Gastroesophageal sphincter (tissue), 4 donors: Measurements from ENCODE around the gene TTYH3. TPM values are rescaled to one million over a fixed set of nuclear protein-coding genes. Genes with fewer than 3 reads are reported as not detected.
"Not testable (repeated sequence)": the region's sequence is repeated elsewhere in the genome, so short reads cannot be mapped to it uniquely, and the experiment has no call there.

ENCODE experiments used
- ATAC-seq: fragments of 150-250 bp; one replicate; pipeline ENCODE4 v1.9.1; 2016; ENCODE audit warnings: mild to moderate bottlenecking, moderate library complexity
- H3K27ac ChIP-seq, 4 donors: fragments of 200-600 bp; sonication (generic) in 3 of 4; 1 replicate in 3 of 4; 2 replicates in 1 of 4; pipeline ENCODE4 v1.5.1; 2016 to 2019
- H3K27me3 ChIP-seq: fragments of 200-600 bp; sonication (generic); one replicate; pipeline ENCODE4 v1.5.1; 2019
- H3K36me3 ChIP-seq, 2 donors: fragments of 200-600 bp; sonication (generic); one replicate each; pipeline ENCODE4 v1.5.1; 2019; ENCODE audit warnings: control low read depth in 1 of 2
- H3K4me1 ChIP-seq, 3 donors: fragments of 200-600 bp; sonication (generic); 1 replicate in 2 of 3; 2 replicates in 1 of 3; pipeline ENCODE4 v1.5.1; 2016 to 2019; ENCODE audit warnings: control low read depth in 2 of 3
- H3K4me3 ChIP-seq, 2 donors: fragments of 200-600 bp; sonication (generic); one replicate each; pipeline ENCODE4 v1.5.1; 2019; ENCODE audit warnings: mild to moderate bottlenecking in 1 of 2, moderate library complexity in 1 of 2
- H3K9me3 ChIP-seq, 3 donors: fragments of 200-600 bp; sonication (generic); one replicate each; pipeline ENCODE4 v1.5.1; 2017 to 2019; ENCODE audit warnings: control low read depth in 2 of 3
- EP300 ChIP-seq: sonication (generic); formaldehyde crosslinking; IDR thresholded peaks from one replicate; pipeline ENCODE4 v1.6.1; 2017; ENCODE audit warnings: antibody characterized with exemption, mild to moderate bottlenecking
- POLR2A ChIP-seq, 2 donors: fragments of 450-650 bp; IDR thresholded peaks; one replicate each; pipeline ENCODE4 v1.6.1; 2017; ENCODE audit warnings: antibody characterized with exemption in 2 of 2, mild to moderate bottlenecking in 2 of 2, moderate library complexity in 1 of 2
- POLR2AphosphoS5 ChIP-seq: sonication (generic); formaldehyde crosslinking; IDR thresholded peaks from one replicate; pipeline ENCODE4 v1.6.1; 2017; ENCODE audit warnings: antibody characterized with exemption
- WGBS, 2 donors: methylation state at CpG; one replicate each; pipeline ENCODE4 v1.1.5; 2018; ENCODE audit warnings: low coverage in 1 of 2; 5-methylcytosine and 5-hydroxymethylcytosine counted together
- total RNA-seq, 4 donors: library from RNA; depleted of rRNA; stranded (reverse); fragments of >200 nt; gene quantifications; one replicate each; pipeline ENCODE4 v1.1.0, GENCODE V29; 2016
- TF ChIP-seq, protein P1 (sequence below), 4 experiments: fragments of 200-600 bp in 2 of 4; fragments of 450-650 bp in 2 of 4; sonication (generic) in 1 of 4; IDR thresholded peaks; one replicate each; pipeline ENCODE4 v1.5.1; 2017 to 2019; ENCODE audit warnings: antibody characterized with exemption in 4 of 4, mild to moderate bottlenecking in 2 of 4, moderate library complexity in 2 of 4

Gene TTYH3
- total RNA-seq, 4 donors from 2014 or later: 11.2 to 29.8 (median 16.9) TPM

DNA sequence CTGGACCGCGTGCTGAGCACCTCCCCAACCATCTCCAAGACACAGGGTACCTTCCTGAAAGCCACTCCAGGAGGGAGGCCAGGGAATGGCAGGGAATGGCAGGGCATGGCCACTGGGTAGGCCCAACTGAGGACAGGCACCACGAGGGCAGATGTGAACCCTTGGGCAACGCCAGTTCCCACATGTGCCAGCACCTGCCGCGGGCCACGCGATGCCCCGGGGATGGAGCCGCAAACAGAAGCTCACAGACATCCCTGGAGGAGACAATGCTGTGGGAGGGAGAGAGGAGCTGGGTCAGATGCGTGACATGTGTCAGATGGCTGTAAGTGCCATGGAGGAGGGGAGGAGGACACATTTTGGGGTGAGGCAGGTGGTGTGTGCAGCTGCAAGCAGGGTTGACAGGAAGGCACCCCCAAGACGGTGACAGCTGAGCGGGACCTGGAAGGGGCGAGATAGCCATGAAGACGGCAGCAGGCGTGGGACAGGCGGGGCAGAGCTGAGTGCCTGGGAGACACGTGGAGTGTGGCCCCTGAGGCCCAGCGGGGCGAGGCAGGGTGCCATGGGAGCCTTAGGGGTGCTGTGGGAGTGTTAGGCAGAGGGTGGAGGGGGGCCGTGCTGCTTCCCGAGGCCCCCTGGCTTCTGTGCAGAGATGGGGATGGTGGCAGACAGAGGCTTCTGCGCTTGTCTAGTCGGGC, 45.3 kb upstream of the TTYH3 start:
- no peak for TF ChIP-seq POLR2AphosphoS5
- no peak for ATAC-seq
- H3K27ac ChIP-seq: no peak overlapping the region
- no peak overlapping the region for H3K4me3 ChIP-seq
- WGBS, 2 donors: 89 to 94% methylated on average over 3 to 23 of the region's 24 CpGs
- peaks cover 0 to 91% of the 10 kb centered on the region in 2 donors for H3K36me3 ChIP-seq
- H3K9me3 ChIP-seq: no peaks in the 10 kb centered on the region
- no peaks in the 10 kb centered on the region for H3K4me1 ChIP-seq
- no peaks in the 10 kb centered on the region for H3K27me3 ChIP-seq

DNA sequence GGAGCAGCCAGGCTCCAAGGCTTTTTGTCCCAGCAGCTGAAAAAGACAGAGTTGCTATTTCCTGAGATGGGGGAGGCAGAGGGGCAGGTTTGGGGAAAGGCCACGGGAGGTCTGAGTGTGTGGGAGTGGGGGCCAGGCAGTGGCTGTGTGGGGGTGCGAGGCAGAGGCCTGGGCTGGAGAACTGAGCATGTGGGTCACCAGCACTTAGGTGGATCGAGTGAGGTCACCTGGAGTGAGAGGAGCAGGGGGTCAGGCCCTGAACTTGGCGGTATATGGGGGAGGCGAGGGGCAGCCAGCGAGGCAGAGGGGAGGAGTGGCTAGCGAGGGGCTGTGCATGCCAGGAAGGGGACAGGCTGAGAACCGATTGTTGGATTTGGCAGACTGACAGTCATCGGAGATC, 44.7 kb upstream of the TTYH3 start:
- Histone ChIP-seq H3K27me3 (no peaks in the 10 kb centered on the region), H3K36me3 (peaks cover 0 to 94% of the 10 kb centered on the region in 2 donors), H3K4me3 (no peak overlapping the region), H3K9me3 (no peaks in the 10 kb centered on the region), H3K27ac (no peak overlapping the region), H3K4me1 (no peaks in the 10 kb centered on the region)
- TF ChIP-seq EP300: no peak
- TF ChIP-seq, protein P1, sequence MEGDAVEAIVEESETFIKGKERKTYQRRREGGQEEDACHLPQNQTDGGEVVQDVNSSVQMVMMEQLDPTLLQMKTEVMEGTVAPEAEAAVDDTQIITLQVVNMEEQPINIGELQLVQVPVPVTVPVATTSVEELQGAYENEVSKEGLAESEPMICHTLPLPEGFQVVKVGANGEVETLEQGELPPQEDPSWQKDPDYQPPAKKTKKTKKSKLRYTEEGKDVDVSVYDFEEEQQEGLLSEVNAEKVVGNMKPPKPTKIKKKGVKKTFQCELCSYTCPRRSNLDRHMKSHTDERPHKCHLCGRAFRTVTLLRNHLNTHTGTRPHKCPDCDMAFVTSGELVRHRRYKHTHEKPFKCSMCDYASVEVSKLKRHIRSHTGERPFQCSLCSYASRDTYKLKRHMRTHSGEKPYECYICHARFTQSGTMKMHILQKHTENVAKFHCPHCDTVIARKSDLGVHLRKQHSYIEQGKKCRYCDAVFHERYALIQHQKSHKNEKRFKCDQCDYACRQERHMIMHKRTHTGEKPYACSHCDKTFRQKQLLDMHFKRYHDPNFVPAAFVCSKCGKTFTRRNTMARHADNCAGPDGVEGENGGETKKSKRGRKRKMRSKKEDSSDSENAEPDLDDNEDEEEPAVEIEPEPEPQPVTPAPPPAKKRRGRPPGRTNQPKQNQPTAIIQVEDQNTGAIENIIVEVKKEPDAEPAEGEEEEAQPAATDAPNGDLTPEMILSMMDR (IDR thresholded peaks at IDR 0.05): no peak
- no peak for TF ChIP-seq POLR2AphosphoS5
- TF ChIP-seq POLR2A (IDR thresholded peaks at IDR 0.05): no peak
- 83 to 100% methylated on average over 4 to 9 of the region's 9 CpGs for WGBS, 2 donors
- no peak for ATAC-seq

DNA sequence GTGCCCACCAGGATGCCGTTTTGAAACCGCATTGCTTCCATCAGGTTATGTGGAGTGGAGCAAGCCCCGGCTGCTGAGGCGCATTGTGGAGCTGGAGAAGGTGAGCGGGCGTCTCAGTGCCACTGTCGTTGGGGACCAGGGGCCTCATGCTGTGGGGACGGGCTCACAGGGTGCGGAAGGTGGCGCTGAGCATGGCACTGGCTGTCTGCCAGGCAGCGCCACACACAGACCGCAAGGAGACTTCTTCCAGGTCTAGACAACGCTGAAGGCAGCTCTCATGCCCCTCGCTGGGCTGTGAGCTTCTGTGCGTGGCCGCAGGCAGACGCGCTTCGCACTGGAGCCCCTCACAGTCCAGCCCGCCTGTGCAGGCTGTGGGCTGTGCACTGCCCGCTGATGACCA, 44.0 kb upstream of the TTYH3 start:
- Histone ChIP-seq H3K36me3 (peaks cover 0 to 94% of the 10 kb centered on the region in 2 donors), H3K27ac (no peak overlapping the region), H3K27me3 (no peaks in the 10 kb centered on the region), H3K4me3 (no peak overlapping the region), H3K4me1 (no peaks in the 10 kb centered on the region), H3K9me3 (no peaks in the 10 kb centered on the region)
- no peak for ATAC-seq
- 97 to 100% methylated on average over 6 to 8 of the region's 21 CpGs for WGBS, 2 donors
- TF ChIP-seq EP300: no peak
- TF ChIP-seq, protein P1 (IDR thresholded peaks at IDR 0.05): no peak
- TF ChIP-seq POLR2A (IDR thresholded peaks at IDR 0.05): no peak
- TF ChIP-seq POLR2AphosphoS5: no peak

DNA sequence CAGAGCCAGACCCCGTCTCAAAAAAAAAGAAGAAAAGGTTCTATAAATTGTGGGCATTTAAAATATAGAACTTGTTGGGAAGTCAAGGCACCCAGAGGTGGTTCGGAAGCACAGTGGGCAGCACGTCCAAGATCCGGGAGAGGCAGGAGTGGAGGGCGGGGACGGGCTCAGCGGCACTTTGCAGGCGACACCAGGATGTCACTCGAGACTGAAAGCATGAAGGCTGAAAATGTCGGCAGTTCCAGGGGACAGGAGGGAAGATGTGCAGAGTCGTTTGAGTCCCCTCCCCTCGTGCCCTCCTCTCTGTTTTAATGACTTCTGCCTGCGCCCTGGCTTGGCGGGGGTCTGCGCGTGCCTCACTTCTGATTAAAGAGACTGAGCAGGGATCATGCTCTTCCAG, 42.4 kb upstream of the TTYH3 start:
- Histone ChIP-seq H3K4me3 (no peak overlapping the region), H3K9me3 (no peaks in the 10 kb centered on the region), H3K27ac (no peak overlapping the region), H3K36me3 (peaks cover 0 to 97% of the 10 kb centered on the region in 2 donors), H3K27me3 (no peaks in the 10 kb centered on the region), H3K4me1 (no peaks in the 10 kb centered on the region)
- ATAC-seq: no peak
- 60 to 83% methylated on average over 1 to 16 of the region's 16 CpGs for WGBS, 2 donors
- TF ChIP-seq POLR2AphosphoS5 (no peak), EP300 (no peak), POLR2A (IDR thresholded peaks at IDR 0.05) (no peak)
- TF ChIP-seq, protein P1 (IDR thresholded peaks at IDR 0.05): no peak

DNA sequence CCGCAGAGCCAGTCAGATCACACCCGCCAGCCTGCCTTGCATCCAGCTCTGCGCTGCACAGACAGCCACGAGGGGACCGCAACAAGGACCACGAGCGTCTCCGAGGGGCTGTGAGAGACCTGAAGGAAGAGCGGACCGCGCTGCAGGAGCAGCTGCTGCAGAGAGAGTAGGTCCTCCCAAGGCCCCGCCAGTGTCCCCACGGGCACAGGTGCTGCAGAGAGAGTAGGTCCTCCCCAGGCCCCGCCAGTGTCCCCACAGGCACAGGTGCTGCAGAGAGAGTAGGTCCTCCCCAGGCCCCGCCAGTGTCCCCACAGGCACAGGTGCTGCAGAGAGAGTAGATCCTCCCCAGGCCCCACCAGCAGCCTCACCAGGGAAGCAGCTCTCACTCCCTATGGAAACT, 41.8 kb upstream of the TTYH3 start:
- H3K36me3 ChIP-seq: peaks cover 0 to 97% of the 10 kb centered on the region in 2 donors
- 88% methylated on average over 8 of the region's 15 CpGs; no CpG with 5 or more reads in 1 of the 2 donors for WGBS, 2 donors

DNA sequence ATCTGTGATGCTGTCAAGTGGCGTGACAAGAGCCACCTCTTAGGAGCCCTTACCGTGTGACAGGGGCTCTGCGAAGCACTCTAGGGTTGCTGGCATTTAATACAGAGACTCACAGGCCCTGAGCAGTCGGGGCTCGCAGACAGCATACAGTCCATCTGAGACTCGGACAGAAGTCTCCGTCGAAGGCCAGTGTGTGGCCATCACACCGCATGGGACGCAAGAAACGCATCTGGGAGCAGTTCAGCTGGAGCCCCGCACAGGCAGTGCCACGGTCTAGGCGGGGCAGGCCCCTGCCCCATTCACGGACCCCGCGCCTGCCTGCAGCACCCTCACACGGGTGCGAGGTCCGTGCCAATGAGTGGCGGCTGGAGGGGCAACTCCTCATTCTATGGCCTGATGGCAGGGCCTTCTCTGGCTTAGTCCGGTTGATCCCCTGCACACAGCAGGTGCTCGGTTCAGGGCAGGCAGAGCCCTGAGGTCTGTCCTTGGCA, 39.4 kb upstream of the TTYH3 start:
- Histone ChIP-seq H3K4me3 (no peak overlapping the region), H3K27ac (no peak overlapping the region), H3K27me3 (no peaks in the 10 kb centered on the region), H3K4me1 (no peaks in the 10 kb centered on the region), H3K9me3 (no peaks in the 10 kb centered on the region), H3K36me3 (peaks cover 0 to 96% of the 10 kb centered on the region in 2 donors)
- peak; percentile 25 for ATAC-seq
- TF ChIP-seq POLR2A (IDR thresholded peaks at IDR 0.05): no peak
- no peak for TF ChIP-seq POLR2AphosphoS5
- 98 to 100% methylated on average over 1 to 8 of the region's 23 CpGs for WGBS, 2 donors

More for the DNA sequence above, 41.8 kb upstream of the TTYH3 start:
- H3K27ac ChIP-seq, H3K4me3 ChIP-seq, H3K9me3 ChIP-seq, H3K4me1 ChIP-seq, H3K27me3 ChIP-seq, ATAC-seq: not testable (repeated sequence)
